IPS-18a (cell line): ENCODE results near the gene CARMIL3.
"Not testable (repeated sequence)": the region's sequence is repeated elsewhere in the genome, so short reads cannot be mapped to it uniquely, and the experiment has no call there.

Experiments
- H3K27ac ChIP-seq: one replicate; pipeline ENCODE4 v1.5.1; 2013; ENCODE audit warnings: low read length
- H3K27me3 ChIP-seq: one replicate; pipeline ENCODE4 v1.6.1; 2013; ENCODE audit warnings: mild to moderate bottlenecking, low read length; ENCODE audit not compliant: control insufficient read depth, insufficient read depth
- H3K36me3 ChIP-seq: one replicate; pipeline ENCODE4 v1.6.1; 2013; ENCODE audit warnings: low read depth, low read length; ENCODE audit not compliant: control insufficient read depth
- H3K4me1 ChIP-seq: one replicate; pipeline ENCODE4 v1.6.1; 2013; ENCODE audit warnings: low read depth, low read length; ENCODE audit not compliant: control insufficient read depth
- H3K4me3 ChIP-seq: one replicate; pipeline ENCODE4 v1.5.1; 2013; ENCODE audit warnings: low read length
- H3K9ac ChIP-seq: one replicate; pipeline ENCODE4 v1.6.1; 2013; ENCODE audit warnings: mild to moderate bottlenecking, low read length, moderate library complexity
- H3K9me3 ChIP-seq: one replicate; pipeline ENCODE4 v1.6.1; 2013; ENCODE audit warnings: low read depth, low read length; ENCODE audit not compliant: control insufficient read depth

The CARMIL3 gene

DNA sequence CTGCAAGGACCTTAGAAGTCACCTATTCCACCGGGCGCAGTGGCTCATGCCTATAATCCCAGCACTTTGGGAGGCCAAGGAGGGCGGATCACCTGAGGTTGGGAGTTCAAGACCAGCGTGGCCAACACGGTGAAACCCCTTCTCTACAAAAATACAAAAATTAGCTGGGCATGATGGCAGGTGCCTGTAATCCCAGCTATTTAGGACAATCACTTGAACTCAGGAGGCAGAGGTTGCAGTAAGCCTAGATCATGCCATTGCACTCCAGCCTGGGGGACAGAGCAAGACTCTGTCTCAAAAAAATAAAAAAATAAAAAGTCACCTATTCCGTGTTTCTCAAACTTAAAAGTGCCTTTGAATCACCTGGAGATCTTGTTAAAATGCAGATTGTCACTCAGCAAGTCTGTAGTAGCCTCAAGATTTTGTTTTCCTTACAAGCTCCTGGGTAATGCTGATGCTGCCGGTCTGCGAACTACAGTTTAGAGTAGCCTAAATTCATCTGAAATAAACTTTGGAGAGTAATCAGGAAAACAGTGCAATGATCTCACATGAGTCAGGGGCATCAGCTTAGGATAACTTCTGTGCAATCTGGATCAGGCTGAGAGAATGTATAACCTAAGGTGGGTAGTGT is 53.9 kb downstream of the CARMIL3 start:
- not testable (repeated sequence) for H3K4me1 ChIP-seq, H3K27me3 ChIP-seq, H3K9me3 ChIP-seq, H3K9ac ChIP-seq, H3K27ac ChIP-seq, H3K4me3 ChIP-seq
- H3K36me3 ChIP-seq, result peaks cover 23% of the 10 kb centered on the region

DNA sequence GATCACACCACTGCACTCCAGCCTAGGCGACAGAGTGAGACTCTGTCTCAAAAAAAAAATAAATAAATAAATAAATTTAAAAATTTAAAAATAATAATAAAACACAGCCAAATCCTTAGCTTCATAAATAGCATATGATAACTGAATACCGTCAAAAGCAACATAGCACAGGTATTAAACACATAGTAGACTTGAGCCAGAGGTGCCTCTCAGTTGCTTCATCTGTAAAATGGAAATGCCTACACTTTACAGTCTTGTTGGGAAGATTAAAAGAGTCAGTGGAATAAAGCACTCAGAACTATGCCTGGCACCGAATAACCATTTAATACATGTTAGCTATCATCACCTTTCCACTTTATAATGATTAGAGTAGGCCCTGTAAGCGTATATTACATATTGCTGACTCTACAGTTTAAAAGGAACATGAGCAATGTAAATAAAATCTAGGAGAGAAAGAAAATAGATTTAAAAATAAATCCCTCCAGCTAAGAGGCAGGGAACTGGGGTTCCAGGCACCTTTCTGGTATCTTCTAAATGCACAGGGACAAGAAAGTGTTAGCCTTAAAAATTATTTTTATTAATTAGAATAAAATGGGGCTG is 55.0 kb downstream of the CARMIL3 start:
- H3K4me3 ChIP-seq, result no peak overlapping the region
- H3K36me3 ChIP-seq, result peaks cover 16% of the 10 kb centered on the region
- no peaks in the 10 kb centered on the region for H3K27me3 ChIP-seq
- peaks cover 3% of the 10 kb centered on the region for H3K9me3 ChIP-seq
- H3K27ac ChIP-seq, result no peak overlapping the region
- no peak overlapping the region for H3K9ac ChIP-seq
- H3K4me1 ChIP-seq, result no peaks in the 10 kb centered on the region

- Histone ChIP-seq H3K4me1 (no peaks in the 10 kb centered on the region), H3K4me3 (no peak overlapping the region), H3K36me3 (peaks cover 7% of the 10 kb centered on the region), H3K27me3 (no peaks in the 10 kb centered on the region), H3K9ac (no peak overlapping the region), H3K27ac (no peak overlapping the region), H3K9me3 (peaks cover 3% of the 10 kb centered on the region)
Measured at GRCh38 chr14:24108336-24108874, 56.6 kb downstream of the CARMIL3 start.

DNA sequence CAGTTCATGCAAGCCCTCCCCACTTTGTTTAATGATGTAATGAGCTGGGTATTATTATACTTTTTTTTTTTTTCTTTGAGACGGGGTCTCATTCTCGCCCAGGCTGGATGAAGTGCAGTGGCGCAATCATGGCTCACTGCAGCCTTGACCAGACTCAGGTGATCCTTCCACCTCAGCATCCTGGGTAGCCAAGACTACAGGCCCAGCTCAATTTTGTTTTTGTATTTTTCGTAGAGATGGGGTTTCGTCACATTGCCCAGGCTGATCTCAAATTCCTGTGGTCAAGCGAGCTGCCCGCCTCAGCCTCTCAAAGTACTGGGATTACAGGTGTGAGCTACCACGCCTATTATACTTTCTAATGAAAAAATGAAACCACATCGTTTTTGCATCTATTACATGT is 58.3 kb downstream of the CARMIL3 start:
- H3K27me3 ChIP-seq, result no peaks in the 10 kb centered on the region
- H3K4me3 ChIP-seq, result no peak overlapping the region
- no peaks in the 10 kb centered on the region for H3K4me1 ChIP-seq
- H3K9me3 ChIP-seq, result no peaks in the 10 kb centered on the region
- H3K27ac ChIP-seq, result no peak overlapping the region
- no peak overlapping the region for H3K9ac ChIP-seq
- H3K36me3 ChIP-seq, result no peaks in the 10 kb centered on the region

DNA sequence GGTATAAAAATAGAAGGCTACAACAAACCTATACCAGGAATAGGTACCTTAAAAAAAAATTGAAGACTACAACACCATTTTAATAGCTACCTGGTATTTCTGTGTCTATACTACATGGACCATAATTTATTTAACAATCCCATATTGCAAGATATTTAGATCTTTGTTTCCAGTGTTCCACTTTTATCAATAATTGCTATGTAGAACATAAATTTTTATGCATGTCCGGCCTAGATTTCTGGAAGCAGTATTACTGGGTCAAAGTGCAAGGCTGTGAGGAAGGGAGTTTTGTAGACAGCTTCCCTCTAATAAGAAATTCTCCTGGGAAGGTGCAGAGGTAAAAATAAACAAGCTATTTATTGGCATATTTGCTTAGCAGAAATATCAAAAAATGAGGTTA is 58.7 kb downstream of the CARMIL3 start:
- H3K4me3 ChIP-seq, result no peak overlapping the region
- no peaks in the 10 kb centered on the region for H3K27me3 ChIP-seq
- H3K36me3 ChIP-seq, result no peaks in the 10 kb centered on the region
- no peak overlapping the region for H3K9ac ChIP-seq
- no peaks in the 10 kb centered on the region for H3K4me1 ChIP-seq
- H3K27ac ChIP-seq, result no peak overlapping the region
- no peaks in the 10 kb centered on the region for H3K9me3 ChIP-seq

GRCh38 chr14:24113379-24113800 is 61.6 kb downstream of the CARMIL3 start:
- peak overlapping the region; percentile 84 for H3K4me3 ChIP-seq
- H3K27ac ChIP-seq, result no peak overlapping the region

DNA sequence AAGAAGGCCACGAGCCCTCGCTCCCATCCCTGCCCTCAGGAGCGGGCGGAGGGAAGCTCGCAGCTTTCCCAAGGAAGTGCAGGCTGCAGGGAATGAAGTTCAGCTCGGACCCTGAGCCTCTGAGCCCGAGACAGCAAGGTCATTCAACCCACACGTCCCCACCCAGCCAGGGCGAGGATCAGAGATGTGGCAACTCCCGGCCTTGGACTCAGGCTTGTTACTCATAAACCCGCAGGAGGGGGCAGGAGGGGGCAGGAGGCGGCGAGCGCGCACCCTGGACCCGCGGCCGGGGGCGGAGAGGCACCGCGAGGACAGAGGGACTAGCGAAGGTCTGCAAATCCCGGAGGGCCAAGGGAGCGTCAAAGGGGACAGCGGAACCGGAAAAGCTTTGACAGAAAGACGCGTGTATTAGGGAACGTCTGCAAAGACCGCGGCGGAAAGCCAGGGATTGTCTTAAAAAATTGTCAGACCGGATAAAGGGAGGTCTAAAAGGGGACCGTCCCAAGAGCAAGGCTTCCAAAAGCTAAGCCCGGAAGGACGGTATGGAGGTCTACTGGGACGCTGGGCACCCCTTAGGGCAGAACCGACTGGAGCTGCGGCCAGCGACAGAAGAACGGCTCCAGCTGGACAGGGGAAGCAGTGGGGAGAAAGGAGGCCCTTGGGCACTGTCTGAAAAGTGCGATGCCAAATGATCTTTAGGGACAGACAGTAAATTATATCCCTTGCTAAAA is 62.2 kb downstream of the CARMIL3 start:
- H3K9ac ChIP-seq, result peak overlapping the region; percentile 59

More at GRCh38 chr14:24113379-24113800, 61.6 kb downstream of the CARMIL3 start:
- no peaks in the 10 kb centered on the region for H3K9me3 ChIP-seq
- no peaks in the 10 kb centered on the region for H3K4me1 ChIP-seq
- no peaks in the 10 kb centered on the region for H3K27me3 ChIP-seq
- peaks cover 16% of the 10 kb centered on the region for H3K36me3 ChIP-seq
- H3K9ac ChIP-seq, result peak overlapping the region; percentile 59

GRCh38 chr14:24114532-24115421 is 63.0 kb downstream of the CARMIL3 start, which contains the start of the genes DCAF11 and NRL:
Gene DCAF11 (plus strand): TSS chr14:24114777. CDS start chr14:24115595, 818 bp downstream.
Gene NRL (minus strand): TSS chr14:24114949. CDS start chr14:24082848, 32,101 bp downstream.
- Histone ChIP-seq H3K4me3 (peak within 1 kb of the TSS; percentile 84), H3K27me3 (no peaks in the 10 kb centered on the region), H3K36me3 (peaks cover 30% of the 10 kb centered on the region), H3K27ac (peak within 1 kb of the TSS; percentile 52), H3K9ac (peak within 1 kb of the TSS; percentile 59), H3K9me3 (no peaks in the 10 kb centered on the region), H3K4me1 (no peaks in the 10 kb centered on the region)

More for the DNA sequence above, 62.2 kb downstream of the CARMIL3 start:
- H3K9me3 ChIP-seq, result no peaks in the 10 kb centered on the region
- H3K4me3 ChIP-seq, result peak overlapping the region; percentile 84
- no peaks in the 10 kb centered on the region for H3K27me3 ChIP-seq
- H3K36me3 ChIP-seq, result peaks cover 21% of the 10 kb centered on the region
- no peaks in the 10 kb centered on the region for H3K4me1 ChIP-seq
- no peak overlapping the region for H3K27ac ChIP-seq

GRCh38 chr14:24115422-24116127 is 63.8 kb downstream of the CARMIL3 start:
- Histone ChIP-seq H3K27me3 (no peaks in the 10 kb centered on the region), H3K9ac (peak overlapping the region; percentile 56), H3K36me3 (peaks cover 33% of the 10 kb centered on the region), H3K27ac (no peak overlapping the region), H3K9me3 (no peaks in the 10 kb centered on the region), H3K4me1 (no peaks in the 10 kb centered on the region), H3K4me3 (peak overlapping the region; percentile 84)

- Histone ChIP-seq H3K9ac (no peak overlapping the region), H3K27me3 (no peaks in the 10 kb centered on the region), H3K4me3 (peak overlapping the region; percentile 84), H3K4me1 (no peaks in the 10 kb centered on the region), H3K36me3 (peaks cover 40% of the 10 kb centered on the region), H3K9me3 (no peaks in the 10 kb centered on the region), H3K27ac (no peak overlapping the region)
Measured at GRCh38 chr14:24116128-24116814, 64.5 kb downstream of the CARMIL3 start.
